Panc1 (cell line): ENCODE measurements around the gene OTULIN.

Source experiments
- CTCF ChIP-seq: fragments of 450-650 bp; IDR thresholded peaks from 2 replicates; pipeline ENCODE4 v1.5.1; 2017; ENCODE audit warnings: mild to moderate bottlenecking
- POLR2AphosphoS5 ChIP-seq: IDR thresholded peaks from 2 replicates; pipeline ENCODE4 v1.6.1; 2012; ENCODE audit warnings: mild to moderate bottlenecking, low read depth, low read length, moderate library complexity

DNA sequence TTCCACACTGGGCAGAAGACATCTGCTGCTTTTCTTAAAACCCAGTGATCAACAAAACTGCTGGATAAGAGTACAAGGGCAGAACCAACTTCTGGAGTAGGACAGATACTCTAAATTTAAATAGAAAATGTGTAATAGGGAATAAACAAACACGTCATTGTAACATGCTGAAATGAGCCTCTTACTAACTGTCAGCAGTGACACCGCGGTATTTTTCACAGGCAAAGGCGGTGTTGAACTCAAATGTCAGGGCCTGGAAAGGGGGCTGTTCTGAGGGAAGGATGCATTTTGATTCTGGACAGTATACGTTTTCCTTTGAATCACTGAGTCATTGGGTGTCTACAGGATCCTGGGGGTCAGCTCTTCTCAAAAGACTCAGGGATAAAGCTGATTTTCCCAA lies 73.5 kb downstream of the OTULIN start:
- TF ChIP-seq POLR2AphosphoS5 (no peak), CTCF (no peak)
